ENCODE results near the gene DROSHA.

- TF ChIP-seq SPI1 (IDR thresholded peaks at IDR 0.05; ENCODE audit: borderline replicate concordance, insufficient read depth, low read depth, low read length) (no peak), POLR2AphosphoS5 (IDR thresholded peaks at IDR 0.05; ENCODE audit: low read length) (no peak), ZNF274 (IDR thresholded peaks at IDR 0.05; ENCODE audit: insufficient read depth, insufficient read length) (no peak), CTCF (IDR thresholded peaks at IDR 0.05 in 2 of 3, conservative IDR thresholded peaks at IDR 0.05 in 1 of 3; ENCODE audit: control insufficient read depth in 2 of 3, extremely low read depth in 1 of 3, insufficient read depth in 1 of 3, low read depth in 3 of 3, low read length in 3 of 3) (no peak), FOS (IDR thresholded peaks at IDR 0.05; ENCODE audit: borderline replicate concordance, extremely low read depth, insufficient read length) (no peak), ZBTB40 (IDR thresholded peaks at IDR 0.05; ENCODE audit: borderline replicate concordance) (no peak), SP1 (IDR thresholded peaks at IDR 0.05; ENCODE audit: low read depth, low read length) (no peak)
These were observed 115.3 kb downstream of the DROSHA start for GRCh38 chr5:31416547-31416946.
